ENCODE data around the gene ZFP57. TPM values are rescaled to one million over a fixed set of nuclear protein-coding genes. Genes with fewer than 3 reads are reported as not detected.
A peak's percentile ranks its signal among the peaks of the same experiment; 100 is the strongest.

The ZFP57 gene
- total RNA-seq, 1 donor from 2014 or later = 1.7 TPM

GRCh38 chr6:29655658-29656057 is 25.3 kb downstream of the ZFP57 start:
- DNase-seq = no peak

GRCh38 chr6:29653452-29654038 is 27.4 kb downstream of the ZFP57 start:
- peak; percentile 86 for DNase-seq

- DNase-seq = no peak
Measured at GRCh38 chr6:29652198-29652584, 28.8 kb downstream of the ZFP57 start.

- peak; percentile 57 for DNase-seq
Measured at GRCh38 chr6:29651413-29652197, 29.3 kb downstream of the ZFP57 start.

GRCh38 chr6:29649701-29650673 is 31.0 kb downstream of the ZFP57 start:
- peak; percentile 98 for DNase-seq

- peak; percentile 60 for DNase-seq
Measured at GRCh38 chr6:29647927-29648642, 32.9 kb downstream of the ZFP57 start.

- DNase-seq = no peak
Measured at GRCh38 chr6:29641430-29642148, 39.4 kb downstream of the ZFP57 start.

- DNase-seq = no peak
Measured at GRCh38 chr6:29637247-29637646, 43.7 kb downstream of the ZFP57 start.

GRCh38 chr6:29633534-29633905 is 47.4 kb downstream of the ZFP57 start:
- no peak for DNase-seq

- peak; percentile 23 for DNase-seq
Measured at GRCh38 chr6:29632789-29633533, 48.0 kb downstream of the ZFP57 start, which contains the start of gene GABBR1. GABBR1 (minus strand) TSS chr6:29633183; CDS start chr6:29632385, 798 bp downstream.

- DNase-seq = no peak
Measured at GRCh38 chr6:29631860-29632731, 48.9 kb downstream of the ZFP57 start.

GRCh38 chr6:29631209-29631810 is 49.6 kb downstream of the ZFP57 start:
- no peak for DNase-seq

- DNase-seq = no peak
Measured at GRCh38 chr6:29630315-29630714, 50.6 kb downstream of the ZFP57 start.

- no peak for DNase-seq
Measured at GRCh38 chr6:29629571-29629970, 51.4 kb downstream of the ZFP57 start.

- DNase-seq = peak; percentile 69
Measured at GRCh38 chr6:29628419-29629281, 52.3 kb downstream of the ZFP57 start.

GRCh38 chr6:29627755-29628418 is 53.1 kb downstream of the ZFP57 start:
- DNase-seq = peak; percentile 18

GRCh38 chr6:29626948-29627754 is 53.8 kb downstream of the ZFP57 start:
- DNase-seq = no peak

All from dermis blood vessel endothelial cell (primary cell).